ENCODE data around the gene ITPR2.
A peak's percentile ranks its signal among the peaks of the same experiment; 100 is the strongest.
"Not testable (repeated sequence)": the region's sequence is repeated elsewhere in the genome, so short reads cannot be mapped to it uniquely, and the experiment has no call there.

ITPR2 gene

DNA sequence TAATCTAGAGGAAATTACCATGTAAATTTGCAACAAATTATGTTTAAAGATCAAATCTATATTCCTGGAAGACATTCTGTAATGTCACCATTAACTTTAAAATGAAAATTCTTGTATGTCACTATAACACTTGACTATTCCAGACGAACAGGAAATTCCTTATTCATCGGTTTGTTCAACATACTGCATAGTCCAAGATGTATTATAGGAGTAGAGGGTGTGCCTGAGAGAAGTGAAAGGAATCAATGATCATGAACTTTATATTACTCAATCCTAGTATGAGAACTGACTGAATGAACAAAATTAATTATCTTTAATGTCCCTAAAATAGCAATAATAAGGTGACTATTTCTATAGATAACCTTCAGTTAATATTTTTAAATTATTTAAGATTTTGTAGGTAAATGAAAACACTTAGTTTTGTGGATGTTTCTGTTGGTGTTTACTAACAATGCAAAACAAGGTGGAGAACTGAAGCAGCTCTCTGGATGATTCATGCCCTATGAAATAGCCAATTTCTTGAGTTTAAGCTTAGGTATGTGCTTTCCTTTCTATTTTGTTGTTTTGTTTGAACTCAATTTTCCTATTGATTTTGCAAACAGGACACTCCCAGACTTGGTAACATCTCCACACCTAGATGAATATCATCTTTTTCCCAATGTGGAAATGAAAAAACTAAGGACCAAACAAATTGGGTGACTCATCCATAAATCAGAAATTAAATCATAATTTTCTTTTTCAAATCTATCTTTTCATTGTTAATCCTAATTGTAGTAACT is 18.2 kb upstream of the ITPR2 start:
- no peak overlapping the region for H3K4me3 ChIP-seq (ENCODE audit: low read depth, low read length)

DNA sequence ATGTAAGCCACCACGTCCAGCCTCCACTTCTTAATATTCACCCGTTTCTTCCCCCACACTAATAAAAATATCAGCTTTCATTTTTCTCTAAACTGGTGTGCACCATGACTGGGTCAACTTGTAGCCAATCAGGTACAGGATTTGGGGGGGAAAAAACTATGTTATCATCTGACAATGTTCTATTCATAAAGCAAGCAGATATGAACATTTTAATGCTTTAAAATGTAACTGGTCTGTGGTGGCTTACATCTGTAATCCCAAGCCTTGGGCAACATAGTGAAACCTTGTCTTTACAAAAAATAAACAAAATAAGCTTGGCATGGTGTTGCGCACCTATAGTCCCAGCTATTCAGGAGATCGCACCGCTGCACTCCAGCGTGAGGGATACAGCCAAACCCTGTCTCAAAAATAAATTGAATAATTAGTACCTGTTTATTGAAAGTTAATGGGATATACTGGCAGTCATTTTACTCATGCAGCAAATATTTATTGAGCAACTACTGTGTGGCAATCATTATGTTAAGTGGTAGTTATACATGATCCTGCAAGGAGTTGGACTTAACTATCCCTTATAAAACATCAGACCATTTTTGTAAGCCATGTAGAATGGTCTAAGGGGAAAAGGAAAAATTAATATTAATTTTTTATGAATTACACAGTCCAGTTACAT is 15.3 kb upstream of the ITPR2 start:
- no peak overlapping the region for H3K4me3 ChIP-seq (ENCODE audit: low read depth, low read length)

DNA sequence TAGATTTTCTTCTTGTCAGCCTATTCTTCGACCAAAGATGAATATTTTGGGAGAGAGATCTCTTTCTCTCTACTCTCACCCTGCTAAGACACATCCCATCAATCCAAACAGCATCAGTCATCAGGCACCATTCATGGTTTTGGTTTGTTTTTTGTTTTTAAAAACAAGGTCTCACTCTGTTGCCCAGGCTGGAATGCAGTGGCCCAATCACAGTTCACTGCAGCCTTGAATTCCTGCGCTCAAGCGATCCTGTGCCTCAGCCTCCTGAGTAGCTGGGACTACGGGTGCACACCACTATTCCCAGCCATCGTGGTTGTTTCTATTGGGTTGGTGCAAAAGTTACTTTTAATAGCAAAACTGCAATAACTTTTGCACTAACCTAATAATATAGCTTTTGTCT is 14.4 kb upstream of the ITPR2 start:
- H3K4me3 ChIP-seq (ENCODE audit: low read depth, low read length) = no peak overlapping the region

DNA sequence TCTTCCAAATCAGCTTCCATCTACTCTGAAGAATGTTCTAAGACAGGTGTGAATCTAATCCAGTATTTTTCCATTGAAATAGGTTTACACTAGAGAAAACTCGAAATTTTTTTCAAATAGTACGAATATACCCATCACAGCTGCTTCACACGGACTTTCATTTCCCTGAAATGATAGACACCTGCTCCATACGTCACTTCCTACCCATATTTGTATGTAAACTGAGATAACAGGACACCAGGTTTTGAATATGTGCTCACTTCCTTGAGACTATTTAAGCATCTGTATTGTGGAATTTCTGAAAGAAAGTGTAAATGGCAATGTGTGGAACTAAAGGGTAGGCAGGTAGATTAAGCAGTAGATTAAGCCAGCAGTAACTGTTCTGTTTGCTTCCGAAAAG is 13.4 kb upstream of the ITPR2 start:
- no peak overlapping the region for H3K4me3 ChIP-seq (ENCODE audit: low read depth, low read length)

DNA sequence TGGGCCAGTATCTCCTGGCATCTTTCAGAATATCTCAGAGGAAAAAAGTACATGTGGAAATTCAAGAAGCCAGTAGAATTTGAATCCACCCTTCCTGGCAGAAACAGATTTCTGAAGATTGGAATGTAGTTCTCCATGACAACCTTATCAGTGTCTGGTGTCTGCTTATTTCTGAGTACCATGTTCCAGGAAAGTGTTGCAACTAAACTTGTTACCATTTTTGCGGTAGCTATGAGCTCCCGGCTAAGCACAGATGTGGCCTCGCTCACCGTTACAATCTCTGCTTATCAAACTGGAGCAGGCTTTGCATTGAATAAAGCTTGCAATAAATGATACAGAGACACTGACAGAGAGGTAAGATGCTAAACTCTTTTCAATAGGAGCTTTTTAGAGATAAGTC is 13.0 kb upstream of the ITPR2 start:
- no peak overlapping the region for H3K4me3 ChIP-seq (ENCODE audit: low read depth, low read length)

DNA sequence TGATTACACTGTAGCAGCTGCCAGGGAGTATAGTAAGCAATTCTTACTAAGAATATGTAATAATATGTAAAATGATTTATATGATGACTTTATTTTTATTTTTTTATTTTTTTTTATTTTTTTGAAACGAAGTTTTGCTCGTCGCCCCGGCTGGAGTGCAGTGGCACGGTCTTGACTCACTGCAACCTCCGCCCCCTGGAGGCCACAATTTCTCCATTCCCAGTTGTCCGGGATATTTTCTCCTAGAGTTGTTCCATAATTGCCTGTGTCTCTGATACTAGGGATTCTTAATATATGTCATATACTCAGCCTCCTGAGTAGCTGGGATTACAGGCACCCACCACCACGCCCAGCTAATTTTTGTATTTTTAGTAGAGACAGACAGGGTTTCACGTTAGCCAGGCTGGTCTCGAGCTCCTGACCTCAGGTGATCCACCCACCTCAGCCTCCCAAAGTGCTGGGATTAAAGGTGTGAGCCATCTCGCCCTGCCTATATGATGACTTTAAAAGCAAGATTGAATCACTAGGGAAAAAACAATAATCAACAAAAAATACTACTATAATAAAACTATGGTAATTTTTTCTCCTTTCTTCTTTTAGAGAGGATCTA is 12.2 kb upstream of the ITPR2 start:
- no peak overlapping the region for H3K4me3 ChIP-seq (ENCODE audit: low read depth, low read length)

GRCh38 chr12:26843311-26843710 is 10.3 kb upstream of the ITPR2 start:
- no peak overlapping the region for H3K4me3 ChIP-seq (ENCODE audit: low read depth, low read length)

GRCh38 chr12:26841085-26841484 is 8.1 kb upstream of the ITPR2 start:
- no peak overlapping the region for H3K4me3 ChIP-seq (ENCODE audit: low read depth, low read length)

DNA sequence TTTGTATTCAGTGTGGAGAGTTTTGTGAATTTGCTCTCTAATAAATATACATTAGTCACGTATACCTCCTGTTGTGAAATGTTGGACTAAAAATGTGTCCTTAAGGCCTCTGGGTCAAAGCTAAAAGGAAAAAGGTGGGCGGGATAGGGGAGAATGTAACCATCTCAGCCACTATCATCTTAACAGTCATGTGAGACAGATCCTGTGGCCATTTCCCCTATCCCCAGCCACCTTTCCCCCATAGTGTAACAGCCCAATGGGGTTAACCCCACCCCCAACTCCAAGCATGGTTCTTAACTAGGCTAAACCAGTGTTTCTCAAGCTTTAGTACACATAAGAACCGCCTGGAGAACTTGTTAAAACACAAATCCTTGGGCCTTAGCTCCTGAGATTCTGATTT is 6.5 kb upstream of the ITPR2 start:
- H3K4me3 ChIP-seq (ENCODE audit: low read depth, low read length) = no peak overlapping the region

DNA sequence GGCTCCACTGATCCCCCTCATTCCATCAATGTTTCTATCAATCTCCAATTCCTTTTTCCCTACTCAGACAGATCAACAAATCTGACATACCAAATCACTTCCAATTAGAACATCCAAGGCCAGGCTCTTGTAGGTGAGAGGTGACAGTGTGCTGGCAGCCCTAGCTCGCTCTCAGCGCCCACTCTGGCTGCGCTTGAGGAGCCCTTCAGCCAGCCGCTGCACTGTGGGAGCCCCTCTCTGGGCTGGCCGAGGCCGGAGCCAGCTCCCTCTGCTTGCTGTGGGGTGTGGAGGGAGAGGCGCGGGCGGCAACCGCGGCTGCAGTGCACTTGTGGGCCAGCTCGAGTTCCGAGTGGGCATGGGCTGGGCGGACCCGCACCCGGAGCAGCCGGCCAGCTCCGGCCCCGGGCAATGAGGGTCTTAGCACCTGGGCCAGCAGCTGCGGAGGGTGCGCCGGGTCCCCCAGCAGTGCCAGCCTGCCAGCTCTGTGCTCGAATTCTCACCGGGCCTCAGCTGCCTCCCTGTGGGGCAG is 6.0 kb upstream of the ITPR2 start:
- H3K4me3 ChIP-seq (ENCODE audit: low read depth, low read length) = no peak overlapping the region

- no peak overlapping the region for H3K4me3 ChIP-seq (ENCODE audit: low read depth, low read length)
Observed at GRCh38 chr12:26836201-26836600, 3.2 kb upstream of the ITPR2 start.

DNA sequence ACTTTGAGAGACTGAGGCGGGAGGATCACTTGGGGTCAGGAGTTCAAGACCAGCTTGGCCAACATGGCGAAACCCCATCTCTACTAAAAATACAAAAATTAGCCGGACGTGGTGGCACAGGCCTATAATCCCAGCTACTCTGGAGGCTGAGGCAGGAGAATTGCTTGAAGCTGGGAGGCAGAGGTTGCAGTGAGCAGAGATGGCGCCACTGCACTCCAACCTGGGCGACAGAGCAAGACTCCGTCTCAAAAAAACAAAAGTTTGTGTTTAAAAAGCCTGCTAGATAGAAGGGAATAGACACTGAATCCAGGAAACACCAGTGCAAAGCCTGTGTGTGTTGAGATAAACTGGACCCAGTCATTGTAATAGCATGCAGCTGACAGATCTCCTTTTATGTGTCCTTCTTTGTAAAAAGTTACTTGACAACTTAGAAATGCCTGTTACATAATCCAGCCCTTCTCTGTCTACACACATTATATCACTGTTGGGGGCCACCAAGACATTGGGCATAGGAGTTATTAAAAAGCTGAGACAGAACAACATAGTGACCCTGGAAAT is 1.6 kb upstream of the ITPR2 start:
- H3K4me3 ChIP-seq (ENCODE audit: low read depth, low read length) = not testable (repeated sequence)

- H3K4me3 ChIP-seq (ENCODE audit: low read depth, low read length) = peak overlapping the region; percentile 58
Observed at GRCh38 chr12:26833743-26834490, 923 bp upstream of the ITPR2 start.

DNA sequence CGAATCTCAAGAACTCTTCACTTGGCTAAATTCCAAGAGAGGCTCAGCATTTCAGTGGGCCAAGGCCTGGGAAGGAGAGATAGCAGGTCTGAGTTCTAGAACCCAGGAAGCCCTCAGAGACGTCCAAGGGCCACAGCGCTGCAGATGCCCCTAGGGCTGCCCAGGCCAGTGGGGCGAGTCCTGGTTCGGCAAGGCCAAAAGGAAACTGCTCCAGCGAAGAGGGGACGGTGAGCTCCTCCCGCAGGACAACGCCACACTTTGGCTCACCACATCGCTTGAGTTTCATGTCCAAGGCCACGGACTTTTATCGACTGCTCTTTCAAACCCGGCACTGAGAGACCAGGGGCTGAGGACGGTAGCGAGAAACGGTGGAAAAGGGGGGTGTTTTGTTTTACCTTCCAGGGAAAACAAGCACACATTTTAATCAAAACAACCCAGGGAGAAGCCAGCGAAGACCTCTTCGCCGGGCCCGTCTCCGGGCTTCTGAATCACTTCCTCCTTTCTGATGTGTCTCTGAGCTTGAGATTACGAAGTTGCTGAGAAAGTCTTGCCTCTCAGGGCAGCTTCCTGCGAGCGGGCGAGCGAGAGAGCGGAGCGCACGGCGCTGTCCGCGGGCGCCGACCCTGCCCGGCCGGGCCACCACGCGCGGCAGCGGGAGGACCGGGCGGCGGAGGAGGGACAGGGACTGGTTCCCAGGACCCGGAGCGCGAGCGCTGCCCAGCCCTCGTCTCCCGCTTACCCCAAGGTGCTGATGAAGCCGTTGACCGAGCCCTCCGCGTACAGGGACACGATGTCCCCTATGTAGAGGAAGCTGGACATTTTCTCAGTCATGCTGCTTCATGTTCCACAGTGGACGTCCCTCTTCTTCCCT is 808 bp downstream of the ITPR2 start:
- peak overlapping the region; percentile 92 for H3K4me3 ChIP-seq (ENCODE audit: low read depth, low read length)

GRCh38 chr12:26830783-26831551 is 2.0 kb downstream of the ITPR2 start:
- H3K4me3 ChIP-seq (ENCODE audit: low read depth, low read length) = peak overlapping the region; percentile 5

- no peak overlapping the region for H3K4me3 ChIP-seq (ENCODE audit: low read depth, low read length)
Observed at GRCh38 chr12:26830363-26830762, 2.6 kb downstream of the ITPR2 start.

GRCh38 chr12:26828280-26829073 is 4.5 kb downstream of the ITPR2 start:
- H3K4me3 ChIP-seq (ENCODE audit: low read depth, low read length) = no peak overlapping the region

DNA sequence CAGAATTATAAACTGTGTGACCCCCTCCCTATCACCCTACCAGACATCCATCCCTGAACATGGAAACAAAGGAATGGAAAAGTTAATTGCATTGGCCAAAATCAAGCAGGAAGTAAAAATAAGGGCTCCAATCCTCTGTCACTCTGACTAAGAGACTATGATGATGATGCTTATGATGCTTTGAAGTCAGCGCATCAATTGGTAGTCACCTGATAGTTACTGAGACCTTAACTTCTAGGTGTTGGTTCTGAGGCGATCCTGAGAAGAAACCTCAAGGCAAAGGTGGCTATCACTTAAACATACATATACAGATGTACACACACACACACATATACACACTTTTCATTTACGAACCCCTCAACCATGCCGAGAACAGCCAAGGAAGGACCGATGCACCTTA is 6.6 kb downstream of the ITPR2 start:
- H3K4me3 ChIP-seq (ENCODE audit: low read depth, low read length) = no peak overlapping the region

Measured in iPS-11a (cell line).